GM23338 (cell line): ENCODE measurements around the gene KDM6A. TPM values are rescaled to one million over a fixed set of nuclear protein-coding genes. Genes with fewer than 3 reads are reported as not detected.

Experiments used
- ATAC-seq: fragments of 200-7000 bp; cut with Tn5 transposase; 3 replicates; pipeline ENCODE4 v1.9.1; 2020
- DNase-seq: peaks from one replicate; pipeline ENCODE4 v3.0.0-alpha.2; 2015; ENCODE audit warnings: low spot score
- H2AFZ ChIP-seq: fragments of 200-600 bp; sonication (generic); 2 replicates; pipeline ENCODE4 v1.8.0; 2016; ENCODE audit warnings: antibody characterized with exemption, mild to moderate bottlenecking, moderate library complexity
- H3F3A ChIP-seq: fragments of 200-600 bp; sonication (generic); replicated peaks from 2 replicates; pipeline ENCODE4 v1.8.0; 2017; ENCODE audit warnings: antibody characterized with exemption, mixed run types, low read depth
- H3K27ac ChIP-seq: fragments of 200-600 bp; sonication (generic); 2 replicates; pipeline ENCODE4 v1.6.1; 2016; ENCODE audit warnings: low read depth
- H3K27me3 ChIP-seq: fragments of 200-600 bp; sonication (generic); 2 replicates; pipeline ENCODE4 v1.8.0; 2016; ENCODE audit warnings: mild to moderate bottlenecking, mixed run types, moderate library complexity; ENCODE audit not compliant: insufficient read depth
- H3K36me3 ChIP-seq: fragments of 200-600 bp; sonication (generic); 2 replicates; pipeline ENCODE4 v1.8.0; 2016; ENCODE audit warnings: mild to moderate bottlenecking; ENCODE audit not compliant: insufficient read depth
- H3K4me1 ChIP-seq: fragments of 200-600 bp; sonication (generic); 2 replicates; pipeline ENCODE4 v1.8.0; 2016; ENCODE audit warnings: mild to moderate bottlenecking, moderate library complexity; ENCODE audit not compliant: insufficient read depth
- H3K4me2 ChIP-seq: fragments of 200-600 bp; sonication (generic); 2 replicates; pipeline ENCODE4 v1.7.1; 2017; ENCODE audit warnings: mixed run types
- H3K4me3 ChIP-seq: fragments of 200-600 bp; sonication (generic); 2 replicates; pipeline ENCODE4 v1.6.1; 2016; ENCODE audit warnings: mixed run types
- H3K79me2 ChIP-seq: fragments of 200-600 bp; sonication (generic); replicated peaks from 2 replicates; pipeline ENCODE4 v1.8.0; 2017; ENCODE audit warnings: mild to moderate bottlenecking; ENCODE audit not compliant: insufficient read depth
- H3K9me2 ChIP-seq: fragments of 200-600 bp; sonication (generic); 2 replicates; pipeline ENCODE4 v1.8.0; 2017; ENCODE audit not compliant: insufficient read depth
- H4K20me1 ChIP-seq: fragments of 200-600 bp; sonication (generic); replicated peaks from 2 replicates; pipeline ENCODE4 v1.8.0; 2017; ENCODE audit warnings: mild to moderate bottlenecking; ENCODE audit not compliant: insufficient read depth
- H3K27ac Mint-ChIP-seq: 2 replicates; pipeline ENCODE4 v1.8.0; 2020; ENCODE audit warnings: inconsistent platforms, mild to moderate bottlenecking, moderate library complexity, mixed read lengths
- H3K27me3 Mint-ChIP-seq: 3 replicates; pipeline ENCODE4 v1.8.0; 2022; ENCODE audit warnings: low read depth, mild to moderate bottlenecking, moderate library complexity, mixed read lengths, inconsistent platforms; ENCODE audit not compliant: insufficient read depth, poor library complexity
- H3K36me3 Mint-ChIP-seq: 3 replicates; pipeline ENCODE4 v1.8.0; 2021; ENCODE audit warnings: low read depth, mild to moderate bottlenecking, inconsistent platforms, moderate library complexity, mixed read lengths
- H3K4me1 Mint-ChIP-seq: 3 replicates; pipeline ENCODE4 v1.8.0; 2020; ENCODE audit warnings: mild to moderate bottlenecking, inconsistent platforms, mixed read lengths
- H3K4me3 Mint-ChIP-seq: 3 replicates; pipeline ENCODE4 v1.8.0; 2021; ENCODE audit warnings: moderate library complexity, mild to moderate bottlenecking, inconsistent platforms, mixed read lengths
- H3K9me3 Mint-ChIP-seq: 3 replicates; pipeline ENCODE4 v1.8.0; 2020; ENCODE audit warnings: moderate library complexity, mild to moderate bottlenecking, inconsistent platforms, mixed read lengths
- CREB1 ChIP-seq: fragments of 250-450 bp; sonication (Bioruptor Pico); IDR thresholded peaks from 2 replicates; pipeline ENCODE4 v1.5.0; 2020; ENCODE audit warnings: low read depth, mild to moderate bottlenecking, moderate library complexity
- ETS1 ChIP-seq: IDR thresholded peaks from 2 replicates; pipeline ENCODE4 v1.6.1; 2016; ENCODE audit warnings: antibody characterized with exemption
- EZH2 ChIP-seq: fragments of 200-600 bp; sonication (generic); IDR thresholded peaks from one replicate; pipeline ENCODE4 v1.8.0; 2017; ENCODE audit warnings: antibody characterized with exemption, mild to moderate bottlenecking, low read depth; ENCODE audit not compliant: unreplicated experiment
- EZH2phosphoT487 ChIP-seq: fragments of 200-600 bp; sonication (generic); IDR thresholded peaks from one replicate; pipeline ENCODE4 v1.8.1; 2018; ENCODE audit warnings: antibody characterized with exemption; ENCODE audit not compliant: unreplicated experiment
- JUNB ChIP-seq: IDR thresholded peaks from one replicate; pipeline ENCODE4 v1.6.1; 2016; ENCODE audit warnings: antibody characterized with exemption; ENCODE audit not compliant: unreplicated experiment
- NANOG ChIP-seq: IDR thresholded peaks from 2 replicates; pipeline ENCODE4 v1.6.1; 2016; ENCODE audit warnings: antibody characterized with exemption, borderline replicate concordance
- POLR2AphosphoS5 ChIP-seq: IDR thresholded peaks from 2 replicates; pipeline ENCODE4 v1.6.1; 2016; ENCODE audit warnings: antibody characterized with exemption, low read depth
- REST ChIP-seq: IDR thresholded peaks from one replicate; pipeline ENCODE4 v1.6.1; 2018; ENCODE audit warnings: antibody characterized with exemption; ENCODE audit not compliant: unreplicated experiment
- STAT1 ChIP-seq: IDR thresholded peaks from one replicate; pipeline ENCODE4 v1.6.1; 2016; ENCODE audit warnings: antibody characterized with exemption; ENCODE audit not compliant: unreplicated experiment
- ZNF114 ChIP-seq: fragments of 250-450 bp; sonication (Bioruptor Pico); IDR thresholded peaks from 2 replicates; pipeline ENCODE4 v1.5.0; 2020; ENCODE audit warnings: mild to moderate bottlenecking, moderate library complexity
- ZNF331 ChIP-seq: fragments of 250-450 bp; sonication (Bioruptor Pico); IDR thresholded peaks from 2 replicates; pipeline ENCODE4 v1.5.0; 2020; ENCODE audit warnings: low read depth, mild to moderate bottlenecking, moderate library complexity
- polyA plus RNA-seq: library from polyadenylated mRNA; unstranded; fragments of >200 nt; fragmentation: Nextera tagmentation; extraction: Ambion mirVana; gene quantifications from 2 replicates; pipeline ENCODE4 v1.2.1, GENCODE V29; 2016
- total RNA-seq: library from RNA; depleted of rRNA; stranded (reverse); fragments of >200 nt; shearing (Covaris generic); gene quantifications from 2 replicates; pipeline ENCODE4 v1.2.3, GENCODE V29; 2014
- TF ChIP-seq, protein P1 (sequence below), 2 experiments: fragments of 200-600 bp in 1 of 2; sonication (generic) in 1 of 2; conservative IDR thresholded peaks; 2 replicates each; pipeline versions ENCODE4 v1.5.1 to v1.6.1; 2016 to 2017; ENCODE audit warnings: antibody characterized with exemption in 2 of 2, low read depth in 2 of 2, mild to moderate bottlenecking in 2 of 2, moderate library complexity in 1 of 2
- TF ChIP-seq, protein P2 (sequence below): fragments of 250-450 bp; sonication (Bioruptor Pico); IDR thresholded peaks from 2 replicates; pipeline ENCODE4 v1.5.0; 2020; ENCODE audit warnings: mild to moderate bottlenecking, moderate library complexity

The KDM6A gene
- total and polyA plus RNA-seq, 2 experiments from 2014 or later = 22.8 to 102 TPM

- peaks cover 2% of the 10 kb centered on the region; the same call in 1 of the 3 replicates for H3K36me3 Mint-ChIP-seq
- H4K20me1 ChIP-seq = peaks cover 12% of the 10 kb centered on the region; the same call in 1 of the 2 replicates
- H3F3A ChIP-seq = no peaks in the 10 kb centered on the region
- H3K27ac ChIP-seq = no peak overlapping the region
- no peak overlapping the region for H3K27ac Mint-ChIP-seq
- H3K27me3 Mint-ChIP-seq = peaks cover 1% of the 10 kb centered on the region
- no peak for ATAC-seq
- no peak for DNase-seq
- H3K4me1 ChIP-seq = no peaks in the 10 kb centered on the region
- H3K36me3 ChIP-seq = no peaks in the 10 kb centered on the region
- H3K79me2 ChIP-seq = peaks cover 100% of the 10 kb centered on the region
- H3K27me3 ChIP-seq = no peaks in the 10 kb centered on the region
- no peaks in the 10 kb centered on the region for H3K4me1 Mint-ChIP-seq
- TF ChIP-seq ZNF331 (CRISPR knock-in tag) (no peak), CREB1 (CRISPR knock-in tag) (no peak), ZNF114 (CRISPR knock-in tag) (no peak), ETS1 (no peak), EZH2 (no peak), REST (no peak), EZH2phosphoT487 (no peak), NANOG (no peak), STAT1 (no peak), JUNB (no peak), POLR2AphosphoS5 (no peak)
- TF ChIP-seq, protein P1, sequence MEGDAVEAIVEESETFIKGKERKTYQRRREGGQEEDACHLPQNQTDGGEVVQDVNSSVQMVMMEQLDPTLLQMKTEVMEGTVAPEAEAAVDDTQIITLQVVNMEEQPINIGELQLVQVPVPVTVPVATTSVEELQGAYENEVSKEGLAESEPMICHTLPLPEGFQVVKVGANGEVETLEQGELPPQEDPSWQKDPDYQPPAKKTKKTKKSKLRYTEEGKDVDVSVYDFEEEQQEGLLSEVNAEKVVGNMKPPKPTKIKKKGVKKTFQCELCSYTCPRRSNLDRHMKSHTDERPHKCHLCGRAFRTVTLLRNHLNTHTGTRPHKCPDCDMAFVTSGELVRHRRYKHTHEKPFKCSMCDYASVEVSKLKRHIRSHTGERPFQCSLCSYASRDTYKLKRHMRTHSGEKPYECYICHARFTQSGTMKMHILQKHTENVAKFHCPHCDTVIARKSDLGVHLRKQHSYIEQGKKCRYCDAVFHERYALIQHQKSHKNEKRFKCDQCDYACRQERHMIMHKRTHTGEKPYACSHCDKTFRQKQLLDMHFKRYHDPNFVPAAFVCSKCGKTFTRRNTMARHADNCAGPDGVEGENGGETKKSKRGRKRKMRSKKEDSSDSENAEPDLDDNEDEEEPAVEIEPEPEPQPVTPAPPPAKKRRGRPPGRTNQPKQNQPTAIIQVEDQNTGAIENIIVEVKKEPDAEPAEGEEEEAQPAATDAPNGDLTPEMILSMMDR (conservative IDR thresholded peaks at IDR 0.05; ENCODE audit: low read depth in 2 of 2) = no peak
- TF ChIP-seq, protein P2, sequence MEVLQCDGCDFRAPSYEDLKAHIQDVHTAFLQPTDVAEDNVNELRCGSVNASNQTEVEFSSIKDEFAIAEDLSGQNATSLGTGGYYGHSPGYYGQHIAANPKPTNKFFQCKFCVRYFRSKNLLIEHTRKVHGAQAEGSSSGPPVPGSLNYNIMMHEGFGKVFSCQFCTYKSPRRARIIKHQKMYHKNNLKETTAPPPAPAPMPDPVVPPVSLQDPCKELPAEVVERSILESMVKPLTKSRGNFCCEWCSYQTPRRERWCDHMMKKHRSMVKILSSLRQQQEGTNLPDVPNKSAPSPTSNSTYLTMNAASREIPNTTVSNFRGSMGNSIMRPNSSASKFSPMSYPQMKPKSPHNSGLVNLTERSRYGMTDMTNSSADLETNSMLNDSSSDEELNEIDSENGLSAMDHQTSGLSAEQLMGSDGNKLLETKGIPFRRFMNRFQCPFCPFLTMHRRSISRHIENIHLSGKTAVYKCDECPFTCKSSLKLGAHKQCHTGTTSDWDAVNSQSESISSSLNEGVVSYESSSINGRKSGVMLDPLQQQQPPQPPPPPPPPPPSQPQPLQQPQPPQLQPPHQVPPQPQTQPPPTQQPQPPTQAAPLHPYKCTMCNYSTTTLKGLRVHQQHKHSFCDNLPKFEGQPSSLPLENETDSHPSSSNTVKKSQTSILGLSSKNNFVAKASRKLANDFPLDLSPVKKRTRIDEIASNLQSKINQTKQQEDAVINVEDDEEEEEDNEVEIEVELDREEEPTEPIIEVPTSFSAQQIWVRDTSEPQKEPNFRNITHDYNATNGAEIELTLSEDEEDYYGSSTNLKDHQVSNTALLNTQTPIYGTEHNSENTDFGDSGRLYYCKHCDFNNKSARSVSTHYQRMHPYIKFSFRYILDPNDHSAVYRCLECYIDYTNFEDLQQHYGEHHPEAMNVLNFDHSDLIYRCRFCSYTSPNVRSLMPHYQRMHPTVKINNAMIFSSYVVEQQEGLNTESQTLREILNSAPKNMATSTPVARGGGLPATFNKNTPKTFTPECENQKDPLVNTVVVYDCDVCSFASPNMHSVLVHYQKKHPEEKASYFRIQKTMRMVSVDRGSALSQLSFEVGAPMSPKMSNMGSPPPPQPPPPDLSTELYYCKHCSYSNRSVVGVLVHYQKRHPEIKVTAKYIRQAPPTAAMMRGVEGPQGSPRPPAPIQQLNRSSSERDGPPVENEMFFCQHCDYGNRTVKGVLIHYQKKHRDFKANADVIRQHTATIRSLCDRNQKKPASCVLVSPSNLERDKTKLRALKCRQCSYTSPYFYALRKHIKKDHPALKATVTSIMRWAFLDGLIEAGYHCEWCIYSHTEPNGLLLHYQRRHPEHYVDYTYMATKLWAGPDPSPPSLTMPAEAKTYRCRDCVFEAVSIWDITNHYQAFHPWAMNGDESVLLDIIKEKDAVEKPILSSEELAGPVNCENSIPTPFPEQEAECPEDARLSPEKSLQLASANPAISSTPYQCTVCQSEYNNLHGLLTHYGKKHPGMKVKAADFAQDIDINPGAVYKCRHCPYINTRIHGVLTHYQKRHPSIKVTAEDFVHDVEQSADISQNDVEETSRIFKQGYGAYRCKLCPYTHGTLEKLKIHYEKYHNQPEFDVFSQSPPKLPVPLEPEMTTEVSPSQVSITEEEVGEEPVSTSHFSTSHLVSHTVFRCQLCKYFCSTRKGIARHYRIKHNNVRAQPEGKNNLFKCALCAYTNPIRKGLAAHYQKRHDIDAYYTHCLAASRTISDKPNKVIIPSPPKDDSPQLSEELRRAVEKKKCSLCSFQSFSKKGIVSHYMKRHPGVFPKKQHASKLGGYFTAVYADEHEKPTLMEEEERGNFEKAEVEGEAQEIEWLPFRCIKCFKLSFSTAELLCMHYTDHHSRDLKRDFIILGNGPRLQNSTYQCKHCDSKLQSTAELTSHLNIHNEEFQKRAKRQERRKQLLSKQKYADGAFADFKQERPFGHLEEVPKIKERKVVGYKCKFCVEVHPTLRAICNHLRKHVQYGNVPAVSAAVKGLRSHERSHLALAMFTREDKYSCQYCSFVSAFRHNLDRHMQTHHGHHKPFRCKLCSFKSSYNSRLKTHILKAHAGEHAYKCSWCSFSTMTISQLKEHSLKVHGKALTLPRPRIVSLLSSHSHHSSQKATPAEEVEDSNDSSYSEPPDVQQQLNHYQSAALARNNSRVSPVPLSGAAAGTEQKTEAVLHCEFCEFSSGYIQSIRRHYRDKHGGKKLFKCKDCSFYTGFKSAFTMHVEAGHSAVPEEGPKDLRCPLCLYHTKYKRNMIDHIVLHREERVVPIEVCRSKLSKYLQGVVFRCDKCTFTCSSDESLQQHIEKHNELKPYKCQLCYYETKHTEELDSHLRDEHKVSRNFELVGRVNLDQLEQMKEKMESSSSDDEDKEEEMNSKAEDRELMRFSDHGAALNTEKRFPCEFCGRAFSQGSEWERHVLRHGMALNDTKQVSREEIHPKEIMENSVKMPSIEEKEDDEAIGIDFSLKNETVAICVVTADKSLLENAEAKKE (CRISPR knock-in tag) = no peak
- H3K4me3 ChIP-seq = no peak overlapping the region
- no peak overlapping the region for H2AFZ ChIP-seq
- no peak overlapping the region for H3K4me2 ChIP-seq
- H3K9me2 ChIP-seq = no peaks in the 10 kb centered on the region
- H3K9me3 Mint-ChIP-seq = no peaks in the 10 kb centered on the region
- no peak overlapping the region for H3K4me3 Mint-ChIP-seq
Observed at GRCh38 chrX:44882635-44883034, 9.6 kb downstream of the KDM6A start.
